PC-9 (cell line): ENCODE measurements around the gene SERPIND1.

Source experiments
- CTCF ChIP-seq: fragments of 200-600 bp; sonication (generic); conservative IDR thresholded peaks from 2 replicates; pipeline ENCODE4 v1.6.1; 2017; ENCODE audit warnings: mixed run types, antibody characterized with exemption, mild to moderate bottlenecking, moderate library complexity
- EZH2 ChIP-seq: fragments of 200-600 bp; sonication (generic); IDR thresholded peaks from 2 replicates; pipeline ENCODE4 v1.8.0; 2017; ENCODE audit warnings: antibody characterized with exemption, low read depth

- TF ChIP-seq CTCF, result no peak
- TF ChIP-seq EZH2, result no peak
Measured at GRCh38 chr22:20834206-20834605, 60.3 kb downstream of the SERPIND1 start.
